ENCODE data around the gene COL6A2. TPM values are rescaled to one million over a fixed set of nuclear protein-coding genes. Genes with fewer than 3 reads are reported as not detected.
"Not testable (repeated sequence)": the region's sequence is repeated elsewhere in the genome, so short reads cannot be mapped to it uniquely, and the experiment has no call there.

Gene COL6A2
- total RNA-seq, 1 donor from 2014 or later: 397 TPM

- ATAC-seq; intact Hi-C loops (cut with DNase I): not testable (repeated sequence)
- peak; percentile 53 for DNase-seq (ENCODE audit: low spot score)
Observed at GRCh38 chr21:46147429-46147828, 49.5 kb downstream of the COL6A2 start.

- no peak for ATAC-seq
Observed at GRCh38 chr21:46148106-46148505, 50.2 kb downstream of the COL6A2 start.

GRCh38 chr21:46149205-46149901 is 51.4 kb downstream of the COL6A2 start:
- intact Hi-C loops (cut with DNase I): no loop called here
- ATAC-seq (no peak), DNase-seq (ENCODE audit: low spot score) (peak; percentile 53)

More at GRCh38 chr21:46148106-46148505, 50.2 kb downstream of the COL6A2 start:
- DNase-seq (ENCODE audit: low spot score): peak; percentile 36
- intact Hi-C loops (cut with DNase I): no loop called here

- peak; percentile 57 for DNase-seq (ENCODE audit: low spot score)
- intact Hi-C loops (cut with DNase I): no loop called here
- no peak for ATAC-seq
Observed at GRCh38 chr21:46150073-46150472, 52.2 kb downstream of the COL6A2 start.

GRCh38 chr21:46150491-46151121 is 52.7 kb downstream of the COL6A2 start:
- peak; percentile 48 for DNase-seq (ENCODE audit: low spot score)
- intact Hi-C loops (cut with DNase I): no loop called here

GRCh38 chr21:46151261-46151988 is 53.5 kb downstream of the COL6A2 start:
- intact Hi-C loops (cut with DNase I): no loop called here
- peak; percentile 57 for DNase-seq (ENCODE audit: low spot score)
- ATAC-seq: no peak

More at GRCh38 chr21:46150491-46151121, 52.7 kb downstream of the COL6A2 start:
- ATAC-seq: no peak

DNA sequence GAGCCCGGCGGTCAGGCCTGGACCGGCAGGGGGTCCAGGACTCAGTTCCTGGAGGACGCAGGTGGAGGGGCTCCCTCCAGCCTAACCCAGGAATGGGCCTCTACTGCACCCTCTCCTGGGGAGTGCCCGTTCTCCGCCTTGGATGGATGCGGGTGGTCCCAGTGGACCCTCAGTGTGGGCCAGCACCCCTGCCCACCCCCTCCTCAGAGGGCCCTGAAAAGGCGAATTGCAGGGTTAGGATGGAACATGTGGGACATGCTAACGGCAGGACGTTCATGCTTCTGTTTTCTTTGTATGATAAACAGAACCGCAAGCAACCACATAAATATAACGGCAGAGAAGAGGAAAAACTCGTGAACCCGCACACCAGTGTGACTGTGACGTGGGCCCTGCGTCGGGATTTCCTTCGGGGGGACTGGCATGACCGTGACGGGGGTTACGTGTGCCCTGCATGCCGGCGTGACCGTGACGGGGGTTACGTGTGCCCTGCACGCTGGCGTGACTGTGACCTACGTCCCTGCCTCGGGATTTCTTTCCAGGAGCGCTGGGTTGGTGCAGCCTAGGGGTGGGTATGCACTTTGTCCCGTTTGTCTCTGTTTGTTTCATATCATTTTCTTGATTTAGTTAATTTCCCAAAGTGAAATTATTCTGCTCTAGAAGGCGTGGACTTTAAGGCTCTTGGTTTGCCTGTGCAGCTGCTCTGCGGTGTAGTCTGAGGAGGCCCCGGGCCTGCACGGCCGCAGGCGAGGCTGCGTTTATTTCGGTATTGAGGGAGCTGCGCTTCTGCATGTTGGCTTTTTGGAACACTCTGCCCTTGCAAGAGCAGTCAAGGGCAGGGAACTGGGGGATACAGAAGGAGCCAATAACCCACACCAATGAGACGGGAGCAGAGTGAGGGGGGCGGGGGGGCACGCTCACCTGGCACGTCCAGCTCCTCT is 54.3 kb downstream of the COL6A2 start:
- DNase-seq (ENCODE audit: low spot score) (peak; percentile 57), ATAC-seq (no peak)
- intact Hi-C loops (cut with DNase I): no loop called here

DNA sequence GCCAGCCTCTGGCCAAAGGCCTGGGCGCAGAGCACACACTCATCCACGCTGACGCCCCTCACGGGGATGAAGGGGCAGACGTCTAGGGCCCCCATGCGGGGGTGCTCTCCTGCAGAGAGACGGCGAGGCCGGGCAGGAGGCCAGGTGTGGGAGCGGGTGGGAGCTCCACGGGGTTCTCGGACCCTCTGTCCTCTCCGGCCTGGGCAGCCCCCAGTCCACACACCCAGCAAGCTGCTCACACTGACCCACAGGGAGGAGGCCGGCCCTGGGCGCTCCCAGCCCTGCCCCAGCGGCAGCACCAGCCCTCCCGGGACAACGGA is 55.0 kb downstream of the COL6A2 start:
- ATAC-seq: peak; percentile 3
- intact Hi-C loops (cut with DNase I): no loop called here

GRCh38 chr21:46153247-46154154 is 55.6 kb downstream of the COL6A2 start:
- ATAC-seq: peak; percentile 49
- intact Hi-C loops (cut with DNase I): no loop called here
- DNase-seq (ENCODE audit: low spot score): peak; percentile 78

More for the DNA sequence above, 55.0 kb downstream of the COL6A2 start:
- peak; percentile 64 for DNase-seq (ENCODE audit: low spot score)

DNA sequence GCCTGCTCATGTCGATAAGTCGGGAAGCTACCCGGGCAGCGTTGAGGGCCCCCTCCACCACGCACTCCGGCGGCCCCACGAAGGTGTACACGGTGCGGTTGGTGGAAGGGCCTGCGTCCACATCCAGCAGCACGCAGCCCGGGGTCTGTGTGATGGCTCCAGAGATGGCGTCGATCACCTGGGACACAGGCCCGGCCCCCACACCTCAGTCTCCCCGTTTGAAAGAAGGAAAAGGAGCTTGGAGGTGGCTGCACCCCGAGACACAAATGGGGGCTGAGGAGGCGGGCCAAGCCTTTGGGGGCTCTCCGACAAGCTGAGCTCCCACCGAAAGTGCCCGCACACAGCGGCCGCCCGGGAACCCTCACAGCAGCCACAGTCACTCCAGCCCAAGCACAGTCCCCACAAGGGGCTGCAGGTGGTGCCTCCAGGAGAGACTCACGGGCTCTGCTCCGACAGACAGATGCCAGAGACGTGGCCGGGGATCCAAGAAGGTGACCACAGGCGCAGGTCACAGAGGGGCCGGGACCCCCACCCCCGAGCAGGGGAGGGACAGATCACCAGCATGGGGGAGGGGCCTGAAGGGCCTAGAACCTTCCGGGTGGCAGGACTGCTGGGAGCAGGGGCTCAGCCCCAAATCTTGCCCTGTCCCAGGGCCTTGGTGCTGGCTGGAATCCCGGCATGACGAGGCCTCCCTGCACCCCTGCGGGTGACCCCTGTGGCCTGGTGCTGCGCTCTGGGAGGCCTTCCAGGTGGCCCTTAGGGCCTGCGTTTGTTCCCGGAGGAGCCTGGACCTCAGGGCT is 56.4 kb downstream of the COL6A2 start:
- no peak for ATAC-seq
- intact Hi-C loops (cut with DNase I): no loop called here
- DNase-seq (ENCODE audit: low spot score): peak; percentile 53

DNA sequence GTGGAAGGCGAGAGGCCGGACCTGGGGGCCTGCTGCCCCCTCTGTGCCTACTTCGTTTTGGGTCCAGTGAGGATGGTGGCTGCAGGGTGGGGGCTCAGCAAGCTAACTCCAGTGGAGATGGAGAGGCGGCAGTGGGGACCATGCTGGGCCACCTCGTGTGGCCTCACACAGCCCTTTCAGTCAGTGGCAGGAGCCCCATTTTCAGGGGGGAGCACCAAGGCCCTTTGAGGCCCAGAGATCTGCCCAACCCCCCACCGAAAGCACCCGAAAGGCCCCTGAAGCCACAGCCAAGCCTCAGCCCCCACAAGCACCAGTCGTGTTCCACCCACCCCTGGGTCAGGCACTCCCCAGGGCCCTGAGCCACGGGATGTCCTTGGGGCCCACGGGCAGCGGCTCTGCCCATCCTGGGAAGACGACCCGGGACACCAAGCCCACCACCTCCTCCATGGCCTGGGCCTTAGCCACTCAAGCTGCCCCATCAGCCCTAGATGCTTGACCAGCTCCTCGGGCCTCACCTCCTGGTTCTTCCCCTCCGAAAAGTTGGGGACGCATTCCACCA is 57.1 kb downstream of the COL6A2 start:
- intact Hi-C loops (cut with DNase I): no loop called here

GRCh38 chr21:46155514-46156377 is 57.8 kb downstream of the COL6A2 start, which contains the start of gene FTCD:
FTCD (minus strand) TSS chr21:46155579; CDS start chr21:46155523, 56 bp downstream.
- DNase-seq (ENCODE audit: low spot score) (peak; percentile 53), ATAC-seq (no peak)
- intact Hi-C loops (cut with DNase I): no loop called here

More for the DNA sequence above, 57.1 kb downstream of the COL6A2 start:
- ATAC-seq: no peak
- DNase-seq (ENCODE audit: low spot score): peak; percentile 56

DNA sequence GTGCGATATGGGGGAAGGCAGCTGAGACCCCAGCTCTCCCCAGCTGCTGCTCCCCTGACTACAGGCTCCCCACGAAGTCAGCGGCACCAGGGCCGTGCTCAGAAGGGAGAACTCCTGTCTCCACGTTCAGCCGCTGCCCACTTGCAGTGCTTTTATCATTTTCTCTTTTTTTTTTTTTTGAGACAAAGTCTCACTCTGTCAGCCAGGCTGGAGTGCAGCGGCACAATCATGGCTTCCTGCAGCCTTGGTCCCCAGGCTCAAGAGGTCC is 58.4 kb downstream of the COL6A2 start:
- intact Hi-C loops (cut with DNase I): no loop called here
- DNase-seq (ENCODE audit: low spot score) (no peak), ATAC-seq (no peak)

- intact Hi-C loops (cut with DNase I): no loop called here
- DNase-seq (ENCODE audit: low spot score): no peak
Observed at GRCh38 chr21:46156678-46157077, 58.8 kb downstream of the COL6A2 start.

GRCh38 chr21:46157396-46157986 is 59.6 kb downstream of the COL6A2 start:
- intact Hi-C loops (cut with DNase I): no loop called here
- ATAC-seq (no peak), DNase-seq (ENCODE audit: low spot score) (no peak)

More at GRCh38 chr21:46156678-46157077, 58.8 kb downstream of the COL6A2 start:
- no peak for ATAC-seq

DNA sequence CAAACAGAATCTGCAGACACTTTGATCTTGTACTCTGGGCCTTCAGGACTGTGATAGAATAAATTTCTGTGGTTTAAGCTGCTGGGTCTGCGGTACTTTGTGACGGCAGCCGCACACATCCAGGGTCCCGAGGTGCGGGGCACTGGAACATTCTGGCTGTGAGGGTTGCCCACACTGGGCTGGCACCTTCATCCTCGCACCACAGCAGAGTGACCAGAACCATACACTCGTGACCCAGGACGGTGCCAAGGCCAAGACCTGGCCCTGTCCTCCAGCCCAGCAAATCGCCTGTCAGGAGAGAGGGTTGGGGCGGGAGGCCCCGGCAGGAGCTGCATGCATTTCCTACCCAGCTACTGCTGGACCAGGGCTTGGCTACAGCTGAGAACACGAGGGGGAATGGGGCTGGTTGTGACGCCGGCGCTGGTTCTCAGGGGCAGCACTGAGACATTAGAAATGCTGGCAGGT is 60.1 kb downstream of the COL6A2 start:
- intact Hi-C loops (cut with DNase I): no loop called here
- DNase-seq (ENCODE audit: low spot score) (peak; percentile 50), ATAC-seq (no peak)
